ENCODE measurements around the gene ANAPC4.

The ANAPC4 gene

GRCh38 chr4:25377572-25378436 is 741 bp downstream of the ANAPC4 start:
- no peak for DNase-seq (ENCODE audit: low read depth)
- peak overlapping the region; percentile 84 for H3K4me3 ChIP-seq (ENCODE audit: low read depth, low read length)
- TF ChIP-seq CTCF (IDR thresholded peaks at IDR 0.05; ENCODE audit: low read depth, low read length, missing control alignments): no peak
- in situ Hi-C loops (cut with HindIII; ENCODE audit: low sequenced_read_pairs): no loop called here

- H3K4me3 ChIP-seq (ENCODE audit: low read depth, low read length): peak overlapping the region; percentile 84
- in situ Hi-C loops (cut with HindIII; ENCODE audit: low sequenced_read_pairs): no loop called here
- no peak for TF ChIP-seq CTCF (IDR thresholded peaks at IDR 0.05; ENCODE audit: low read depth, low read length, missing control alignments)
- DNase-seq (ENCODE audit: low read depth): no peak
These were observed 1.3 kb downstream of the ANAPC4 start for GRCh38 chr4:25378437-25378743.

GRCh38 chr4:25379591-25379990 is 2.5 kb downstream of the ANAPC4 start:
- no peak for DNase-seq (ENCODE audit: low read depth)
- no peak overlapping the region for H3K4me3 ChIP-seq (ENCODE audit: low read depth, low read length)
- TF ChIP-seq CTCF (IDR thresholded peaks at IDR 0.05; ENCODE audit: low read depth, low read length, missing control alignments): no peak
- in situ Hi-C loops (cut with HindIII; ENCODE audit: low sequenced_read_pairs): no loop called here

- TF ChIP-seq CTCF (IDR thresholded peaks at IDR 0.05; ENCODE audit: low read depth, low read length, missing control alignments): no peak
- no peak overlapping the region for H3K4me3 ChIP-seq (ENCODE audit: low read depth, low read length)
- no peak for DNase-seq (ENCODE audit: low read depth)
- in situ Hi-C loops (cut with HindIII; ENCODE audit: low sequenced_read_pairs): no loop called here
These were observed 6.6 kb downstream of the ANAPC4 start for GRCh38 chr4:25383647-25384046.

GRCh38 chr4:25386926-25387325 is 9.9 kb downstream of the ANAPC4 start:
- H3K4me3 ChIP-seq (ENCODE audit: low read depth, low read length): no peak overlapping the region
- DNase-seq (ENCODE audit: low read depth): no peak
- in situ Hi-C loops (cut with HindIII; ENCODE audit: low sequenced_read_pairs): no loop called here

GRCh38 chr4:25397305-25397704 is 20.2 kb downstream of the ANAPC4 start:
- no peak overlapping the region for H3K4me3 ChIP-seq (ENCODE audit: low read depth, low read length)
- no peak for DNase-seq (ENCODE audit: low read depth)
- in situ Hi-C loops (cut with HindIII; ENCODE audit: low sequenced_read_pairs): no loop called here
- no peak for TF ChIP-seq CTCF (IDR thresholded peaks at IDR 0.05; ENCODE audit: low read depth, low read length, missing control alignments)

More at GRCh38 chr4:25386926-25387325, 9.9 kb downstream of the ANAPC4 start:
- TF ChIP-seq CTCF (IDR thresholded peaks at IDR 0.05; ENCODE audit: low read depth, low read length, missing control alignments): no peak

All from astrocyte of the cerebellum (primary cell).